NCI-H2107 (cell line): ENCODE measurements around the gene TFB2M.

ENCODE experiments used
- DNase-seq: peaks from one replicate; lab custom pipeline; 2025; lab: John Stamatoyannopoulos, UW

The TFB2M gene

DNA sequence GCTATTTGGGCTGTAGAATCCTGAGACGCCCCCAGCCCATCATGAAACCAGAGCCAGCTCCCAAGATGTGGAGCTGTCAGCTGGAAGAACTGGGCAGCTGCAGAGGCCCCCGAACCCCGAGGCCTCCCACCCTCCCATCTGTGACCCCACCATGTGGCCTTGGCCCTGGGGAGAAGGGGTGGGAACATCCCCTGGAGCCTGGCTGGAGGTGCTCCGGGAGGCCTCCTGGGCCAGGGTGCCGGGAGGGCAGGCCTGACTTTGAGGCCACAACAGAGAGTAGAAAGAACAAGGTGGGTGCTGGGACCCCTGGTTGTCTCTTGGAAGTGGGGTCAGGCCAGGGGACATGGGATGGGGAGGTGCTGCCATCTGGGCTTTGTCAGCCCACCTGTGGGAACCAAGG lies 53.0 kb downstream of the TFB2M start:
- DNase-seq = no peak

DNA sequence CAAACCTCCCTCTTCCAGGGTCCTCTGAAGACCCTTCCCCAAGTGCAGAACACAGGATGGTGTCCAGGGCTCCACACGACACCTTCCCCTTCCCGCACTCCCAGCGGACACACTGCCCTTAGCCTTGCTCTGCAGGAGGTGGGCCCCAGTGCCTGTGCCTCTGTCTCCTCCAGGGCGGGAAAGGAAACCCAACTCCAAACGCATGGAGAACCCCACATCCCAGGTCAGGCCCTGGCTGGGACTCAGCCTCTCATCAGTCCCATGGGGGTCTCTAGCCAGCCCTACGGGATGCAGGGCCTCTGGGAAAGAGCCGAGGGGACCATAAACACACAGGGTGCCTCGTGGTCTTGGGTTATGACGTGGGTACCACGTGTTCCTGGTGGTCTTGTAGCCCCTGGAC lies 53.4 kb downstream of the TFB2M start:
- no peak for DNase-seq

DNA sequence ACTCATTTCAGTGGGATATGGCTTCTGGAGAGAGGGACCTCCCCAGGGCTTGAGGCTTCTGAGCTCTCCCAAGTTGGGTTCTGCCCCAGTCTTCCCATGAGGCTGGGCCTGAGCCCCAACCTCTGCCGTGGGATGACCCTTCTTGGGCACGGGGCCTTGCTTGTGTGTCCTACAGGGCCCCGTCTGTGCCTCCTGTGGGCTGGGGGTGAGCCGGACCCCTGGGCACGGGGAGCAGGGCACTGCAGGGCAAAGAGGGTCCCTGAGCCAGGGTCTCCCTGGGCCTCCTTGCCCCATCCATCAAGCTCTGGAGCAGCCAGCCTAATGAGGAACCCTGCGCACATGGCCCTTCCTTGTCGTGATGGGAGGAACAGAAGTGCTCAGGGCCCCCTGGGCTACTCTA lies 53.8 kb downstream of the TFB2M start:
- no peak for DNase-seq

DNA sequence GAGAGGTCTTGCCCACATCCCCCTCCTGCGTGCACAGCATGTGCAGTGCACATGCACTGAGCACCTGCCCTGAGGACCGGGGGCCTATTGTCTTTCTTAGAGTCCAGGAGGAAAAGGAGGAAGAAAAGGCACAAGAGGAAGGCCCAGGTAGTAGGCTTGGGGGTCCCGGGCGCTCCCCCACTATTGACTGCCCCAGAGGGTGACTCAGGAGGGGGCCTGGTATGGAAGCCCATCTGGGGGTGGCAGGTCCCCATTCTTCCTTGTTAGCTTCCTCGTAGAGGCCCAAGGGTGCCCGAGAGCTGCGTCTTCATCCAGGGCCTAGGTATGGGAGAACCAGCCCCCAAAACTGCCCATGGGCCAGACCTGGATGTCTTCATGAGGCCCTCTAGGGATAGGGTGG lies 54.9 kb downstream of the TFB2M start:
- no peak for DNase-seq

- DNase-seq = no peak
These were observed 55.7 kb downstream of the TFB2M start for GRCh38 chr1:246510147-246511030.

GRCh38 chr1:246508897-246509688 lies 57.0 kb downstream of the TFB2M start:
- no peak for DNase-seq

GRCh38 chr1:246506674-246507481 lies 59.2 kb downstream of the TFB2M start, which contains the start of gene SMYD3:
Gene SMYD3 (minus strand): TSS chr1:246507279.
- DNase-seq = peak; percentile 76

DNA sequence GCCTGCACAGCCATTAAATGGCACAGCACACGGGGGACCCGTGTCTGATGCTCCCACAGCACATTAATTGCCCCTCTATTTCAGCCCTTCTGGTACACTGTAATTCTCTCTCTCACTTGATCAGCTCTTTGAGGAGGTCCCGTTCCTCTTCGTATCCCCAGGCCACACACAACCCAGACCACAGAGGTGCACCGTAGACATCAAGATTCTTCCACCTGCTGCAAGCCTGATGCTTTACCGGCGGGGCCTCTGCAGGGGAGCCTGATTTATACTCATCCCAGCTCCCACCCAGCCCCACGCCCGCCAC lies 59.7 kb downstream of the TFB2M start:
- DNase-seq = no peak

DNA sequence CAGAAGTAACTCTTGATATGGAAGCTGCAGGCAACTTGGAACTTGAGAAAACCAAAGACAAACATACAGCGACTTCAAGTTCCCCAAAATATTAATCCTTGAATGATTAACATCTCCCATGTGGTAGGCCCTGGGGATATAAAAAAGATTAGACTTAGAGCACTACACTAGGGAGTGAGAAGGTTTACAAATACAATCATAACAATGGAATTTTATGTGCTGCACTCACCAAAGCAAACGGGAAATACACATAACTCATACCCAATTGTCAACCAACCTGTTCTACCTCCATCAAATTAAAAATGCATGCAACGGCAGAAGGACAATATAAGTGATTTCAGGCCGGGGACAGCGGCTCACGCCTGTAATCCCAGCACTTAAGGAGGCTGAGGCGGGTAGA lies 62.7 kb downstream of the TFB2M start:
- no peak for DNase-seq

GRCh38 chr1:246497331-246497915 lies 68.6 kb downstream of the TFB2M start:
- DNase-seq = peak; percentile 58

- peak; percentile 69 for DNase-seq
These were observed 73.3 kb downstream of the TFB2M start for GRCh38 chr1:246492611-246493245.

DNA sequence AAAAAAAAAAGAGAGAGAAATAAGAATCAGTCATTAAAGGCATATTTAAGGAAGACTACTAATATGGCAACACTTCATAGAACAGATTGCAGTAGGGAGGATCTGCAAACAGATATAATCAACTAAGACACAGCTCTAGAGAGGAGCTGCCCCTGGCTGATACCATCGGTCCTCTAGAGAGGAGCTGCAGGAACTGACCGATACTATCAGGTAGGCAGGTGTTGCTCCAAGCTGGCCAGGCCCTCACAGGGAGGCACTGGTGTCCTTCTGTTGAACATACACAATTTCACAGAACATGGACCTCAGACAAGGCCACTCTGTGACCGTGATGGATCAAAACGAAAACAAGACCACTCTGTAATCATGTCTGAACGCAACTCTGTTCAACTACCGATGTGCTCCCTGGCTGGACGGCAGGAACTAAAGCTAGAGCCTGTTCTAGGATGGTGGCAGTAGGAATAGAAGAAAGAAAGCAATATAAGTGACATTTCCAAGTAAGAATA lies 74.5 kb downstream of the TFB2M start:
- no peak for DNase-seq
